Measurements from ENCODE around the gene GPHN.

Gene GPHN

GRCh38 chr14:67195279-67195678 is 687.3 kb downstream of the GPHN start:
- DNase-seq (ENCODE audit: extremely low read depth in 1 of 2, low read depth in 1 of 2), result no peak

GRCh38 chr14:67199016-67199415 is 691.1 kb downstream of the GPHN start:
- no peak for DNase-seq (ENCODE audit: extremely low read depth in 1 of 2, low read depth in 1 of 2)

GRCh38 chr14:67207810-67208209 is 699.9 kb downstream of the GPHN start:
- DNase-seq (ENCODE audit: extremely low read depth in 1 of 2, low read depth in 1 of 2), result no peak

- no peak for DNase-seq (ENCODE audit: extremely low read depth in 1 of 2, low read depth in 1 of 2)
These were observed 710.2 kb downstream of the GPHN start for GRCh38 chr14:67218126-67218525.

GRCh38 chr14:67221248-67221981 is 713.5 kb downstream of the GPHN start:
- DNase-seq (ENCODE audit: extremely low read depth in 1 of 2, low read depth in 1 of 2), result no peak

- DNase-seq (ENCODE audit: extremely low read depth in 1 of 2, low read depth in 1 of 2), result no peak
These were observed 714.0 kb downstream of the GPHN start for GRCh38 chr14:67221982-67222328.

GRCh38 chr14:67225523-67225922 is 717.6 kb downstream of the GPHN start:
- no peak for DNase-seq (ENCODE audit: extremely low read depth in 1 of 2, low read depth in 1 of 2)

GRCh38 chr14:67228325-67228984 is 720.5 kb downstream of the GPHN start:
- no peak for DNase-seq (ENCODE audit: extremely low read depth in 1 of 2, low read depth in 1 of 2)
